ENCODE data around the gene PRKAG2.

- no peak for TF ChIP-seq POLR2AphosphoS5 (IDR thresholded peaks at IDR 0.05; ENCODE audit: borderline replicate concordance, low read depth, low read length)
- no peak for TF ChIP-seq EZH2 (IDR thresholded peaks at IDR 0.05)
- TF ChIP-seq FOXP2 (optimal IDR thresholded peaks at IDR 0.05; ENCODE audit: control extremely low read depth, extremely low read length, insufficient read depth) = no peak
Observed at GRCh38 chr7:151844071-151844824, 32.7 kb downstream of the PRKAG2 start.

Measured in SK-N-MC (cell line).